HG02678 (cell line): ENCODE measurements around the gene WASF3.

Source experiments
- ATAC-seq: cut with Tn5 transposase; IDR thresholded peaks from one replicate; pipeline ENCODE4 v1.9.1; 2021; ENCODE audit warnings: mild to moderate bottlenecking, moderate library complexity; ENCODE audit not compliant: unreplicated experiment

Gene WASF3

DNA sequence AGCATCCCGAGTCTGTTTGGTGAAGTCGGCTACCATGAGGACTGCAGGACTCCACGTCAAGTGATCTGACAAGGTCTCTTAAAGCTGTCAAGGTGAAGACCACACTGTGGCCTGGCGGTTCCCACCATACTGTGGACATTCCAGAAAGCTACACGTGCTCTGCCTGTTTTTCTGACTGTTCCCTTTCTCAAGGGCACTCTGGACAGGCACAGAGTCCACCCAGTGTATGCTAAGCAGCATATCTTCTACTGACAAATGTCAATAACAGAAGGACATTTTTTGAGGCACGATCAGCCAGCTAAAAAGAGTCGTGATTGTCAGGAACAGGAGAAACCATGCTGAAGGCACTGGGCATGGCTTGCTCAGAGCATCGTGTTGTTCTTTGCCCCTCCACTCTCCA, 12.8 kb upstream of the WASF3 start:
- ATAC-seq = no peak

DNA sequence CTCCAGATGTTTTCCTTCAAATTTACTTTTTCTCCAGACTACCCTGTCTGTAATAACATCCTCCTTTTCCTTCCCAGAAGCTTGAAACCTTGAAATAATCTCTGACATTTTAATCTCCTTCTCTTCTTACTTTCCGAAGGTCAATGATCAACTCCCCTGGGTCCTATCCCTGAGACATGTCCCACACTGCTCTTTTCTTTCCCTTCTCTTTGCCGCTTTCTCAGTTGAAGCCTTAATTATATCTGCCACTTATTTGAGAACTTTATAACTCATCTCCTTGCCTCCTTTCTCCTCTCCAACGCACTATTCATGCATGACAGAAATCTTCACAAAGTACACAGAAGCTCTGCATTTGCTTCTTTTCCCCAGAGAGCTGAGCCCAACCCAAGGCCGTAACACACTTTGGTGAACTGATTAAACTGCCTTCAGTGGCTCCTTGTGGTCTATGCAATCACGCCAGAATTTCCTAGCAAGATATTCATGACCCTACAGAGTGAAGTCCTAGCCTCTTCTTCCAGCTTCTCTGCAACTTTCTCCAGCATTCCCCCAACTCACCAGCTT, 9.2 kb upstream of the WASF3 start:
- ATAC-seq = no peak

DNA sequence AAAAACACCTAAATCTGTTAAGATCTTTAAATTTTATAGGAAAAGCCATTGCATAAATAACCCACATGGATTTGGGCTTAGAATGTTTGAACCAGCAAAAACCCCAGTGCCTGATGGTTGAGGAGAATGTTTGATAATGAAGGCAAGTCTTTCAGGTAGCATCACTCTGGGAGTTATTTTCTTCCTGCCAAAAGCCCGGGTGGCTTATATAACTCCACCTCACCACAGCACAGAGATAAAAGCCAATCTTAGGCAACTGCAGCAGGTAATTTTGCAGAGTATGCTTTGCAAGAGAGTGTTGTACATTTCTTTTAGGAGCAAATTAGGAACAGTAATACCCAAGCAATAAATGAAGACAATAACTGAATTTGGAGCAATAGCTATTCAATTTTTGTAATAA, 7.8 kb upstream of the WASF3 start:
- no peak for ATAC-seq

DNA sequence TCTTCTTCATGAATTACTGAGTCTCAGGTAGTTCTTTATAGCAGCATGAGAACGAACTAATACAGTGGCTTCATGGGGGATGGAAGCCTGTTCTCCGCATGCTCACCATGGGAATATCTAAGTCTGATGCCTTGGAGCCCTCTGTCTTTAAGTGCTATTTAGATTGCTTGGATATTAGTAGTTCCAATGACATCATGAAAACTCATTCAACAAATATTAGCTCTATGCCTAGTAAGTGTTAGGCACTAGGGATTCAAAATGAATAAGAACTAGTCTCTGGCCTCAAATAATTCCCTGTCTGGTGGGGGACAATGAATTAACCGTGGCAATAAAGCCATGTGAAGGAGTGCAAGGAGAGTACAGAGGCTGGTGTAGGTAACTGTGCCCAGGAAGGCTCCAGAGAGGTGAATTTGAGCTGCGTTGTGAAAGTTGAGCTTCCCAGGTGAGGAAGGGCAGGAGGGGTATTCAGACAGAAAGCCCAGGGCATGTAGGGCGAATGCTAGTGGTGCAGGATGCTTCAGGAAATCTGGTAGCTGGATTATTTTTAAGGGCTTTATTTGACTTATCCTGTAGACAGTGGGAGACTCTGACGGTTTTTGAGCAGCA, 6.1 kb upstream of the WASF3 start:
- ATAC-seq = no peak

DNA sequence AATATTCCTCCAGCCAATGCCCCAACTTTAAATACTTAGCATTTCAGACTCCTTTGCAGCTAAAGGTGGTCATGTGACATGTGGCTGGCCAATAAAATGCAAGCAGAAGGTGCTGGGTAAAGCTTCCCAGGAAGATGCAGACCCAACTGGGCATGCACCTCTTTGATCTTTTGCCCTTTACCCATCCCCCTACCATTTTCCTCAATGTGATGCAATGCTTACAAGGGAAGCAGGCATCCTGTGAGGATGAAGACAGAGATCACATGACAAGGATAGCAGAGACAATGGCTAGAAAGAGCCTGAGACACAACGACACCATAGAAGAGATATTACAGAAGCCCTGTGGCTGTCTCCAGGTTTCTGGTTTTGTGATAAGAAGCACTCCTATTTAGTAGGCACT, 2.1 kb upstream of the WASF3 start:
- ATAC-seq = no peak

DNA sequence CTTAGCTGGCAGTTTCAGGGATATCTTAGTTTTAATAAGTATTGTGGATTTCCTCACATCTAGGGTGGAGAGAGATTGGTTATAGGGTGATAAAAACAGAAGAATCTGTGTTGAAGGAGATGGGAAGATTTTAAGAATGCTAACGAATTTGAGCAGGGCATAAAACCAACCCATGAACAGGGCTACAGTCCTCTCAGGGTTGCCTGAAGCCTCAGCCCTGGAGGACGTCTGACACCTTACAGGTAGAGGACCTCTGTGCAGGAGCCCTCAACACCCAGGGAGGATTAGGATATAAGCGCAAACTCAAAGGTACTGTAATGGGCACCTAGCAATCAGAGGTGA, 461 bp upstream of the WASF3 start:
- ATAC-seq = no peak

DNA sequence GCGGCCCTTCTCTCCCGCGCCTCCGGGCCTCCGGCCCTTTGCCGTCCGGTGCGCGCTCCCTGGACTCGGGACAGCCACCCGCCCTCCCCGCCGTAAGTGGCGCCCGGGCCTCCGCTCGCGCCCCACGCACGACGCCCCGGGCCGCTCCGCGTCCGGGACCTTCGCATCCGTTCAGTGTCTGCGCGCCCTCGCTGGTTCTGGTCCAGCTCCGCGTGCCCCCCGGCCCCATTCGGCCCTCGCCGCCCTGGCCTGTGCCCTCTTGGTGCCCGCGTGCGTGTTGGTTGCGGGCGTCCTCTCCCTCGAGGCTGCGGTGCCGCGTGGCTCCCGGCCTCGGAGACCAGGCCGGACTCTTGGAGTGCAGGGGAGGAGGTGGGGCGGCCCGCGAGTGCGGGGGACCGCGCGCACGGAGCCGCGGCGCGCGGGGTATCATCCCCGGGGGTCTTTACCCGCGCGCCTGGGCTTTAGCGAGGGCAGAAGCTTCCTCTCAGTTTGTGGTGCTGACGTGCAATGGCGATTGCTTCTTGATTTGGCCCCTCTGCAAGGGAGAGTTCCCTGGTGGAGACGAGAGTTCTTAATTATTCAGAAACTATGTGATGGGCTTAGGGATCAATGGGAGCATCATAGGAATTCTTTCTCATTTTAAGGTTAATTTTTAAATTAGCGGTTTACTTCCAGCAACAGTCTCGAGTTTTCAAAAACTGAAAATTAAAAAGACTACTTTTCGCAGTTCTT, 757 bp downstream of the WASF3 start:
- ATAC-seq = peak; percentile 8

DNA sequence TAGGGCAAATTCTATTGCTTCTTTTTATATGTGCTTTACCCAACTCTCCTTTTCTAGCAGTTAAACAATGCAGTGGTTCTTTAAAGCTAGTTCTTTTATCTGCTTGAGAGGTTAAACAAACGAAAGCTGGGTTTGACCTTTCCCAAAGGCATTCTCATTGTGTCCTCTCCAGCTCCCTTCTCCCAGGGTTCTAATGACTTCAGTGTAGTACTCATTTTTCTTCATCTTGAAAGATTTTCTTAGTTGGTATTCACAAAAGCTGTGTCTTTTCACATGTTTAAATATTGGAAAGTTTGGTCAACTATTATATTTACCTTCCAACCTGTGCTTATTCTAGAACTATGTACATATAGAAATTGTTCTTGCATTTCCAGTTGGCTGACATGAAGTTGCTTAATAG, 1.5 kb downstream of the WASF3 start:
- no peak for ATAC-seq

DNA sequence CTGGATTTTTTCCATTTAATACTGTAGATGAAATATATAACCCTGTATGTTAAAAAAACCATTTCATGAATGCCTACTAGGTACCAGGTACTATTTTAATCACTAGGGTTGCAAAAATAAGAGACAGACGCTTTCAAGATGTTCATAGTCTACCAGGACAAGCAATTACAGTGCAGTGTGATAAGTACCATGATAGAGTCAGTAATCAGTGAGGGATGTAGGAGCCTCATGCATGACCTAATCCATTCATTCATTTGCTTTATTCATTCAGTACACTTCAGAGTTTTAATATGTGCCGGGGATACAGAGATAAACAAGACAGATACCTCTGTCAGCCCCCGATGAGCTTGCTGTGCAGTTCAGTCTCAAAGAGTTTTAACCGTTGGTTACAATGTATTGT, 3.0 kb downstream of the WASF3 start:
- no peak for ATAC-seq

DNA sequence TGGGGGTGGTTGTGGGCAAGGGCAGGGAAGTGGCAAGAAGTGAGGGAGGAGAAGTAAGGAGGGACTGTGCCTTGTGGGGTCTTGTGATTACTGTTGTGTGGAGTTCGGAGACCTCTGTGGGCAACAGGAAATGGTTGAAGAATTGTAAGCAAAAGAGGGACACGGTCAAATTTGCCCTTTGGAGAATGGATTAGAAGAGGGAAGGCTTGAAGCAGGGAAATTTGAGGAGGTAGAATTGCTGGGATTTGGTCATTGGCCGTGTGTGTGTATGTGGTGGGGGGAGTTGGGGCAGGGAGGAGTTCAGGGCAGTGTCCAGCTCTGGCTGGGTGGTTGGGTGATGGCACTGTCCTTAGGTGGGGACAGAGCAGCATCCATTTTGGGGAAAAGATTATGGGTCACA, 3.6 kb downstream of the WASF3 start:
- no peak for ATAC-seq

DNA sequence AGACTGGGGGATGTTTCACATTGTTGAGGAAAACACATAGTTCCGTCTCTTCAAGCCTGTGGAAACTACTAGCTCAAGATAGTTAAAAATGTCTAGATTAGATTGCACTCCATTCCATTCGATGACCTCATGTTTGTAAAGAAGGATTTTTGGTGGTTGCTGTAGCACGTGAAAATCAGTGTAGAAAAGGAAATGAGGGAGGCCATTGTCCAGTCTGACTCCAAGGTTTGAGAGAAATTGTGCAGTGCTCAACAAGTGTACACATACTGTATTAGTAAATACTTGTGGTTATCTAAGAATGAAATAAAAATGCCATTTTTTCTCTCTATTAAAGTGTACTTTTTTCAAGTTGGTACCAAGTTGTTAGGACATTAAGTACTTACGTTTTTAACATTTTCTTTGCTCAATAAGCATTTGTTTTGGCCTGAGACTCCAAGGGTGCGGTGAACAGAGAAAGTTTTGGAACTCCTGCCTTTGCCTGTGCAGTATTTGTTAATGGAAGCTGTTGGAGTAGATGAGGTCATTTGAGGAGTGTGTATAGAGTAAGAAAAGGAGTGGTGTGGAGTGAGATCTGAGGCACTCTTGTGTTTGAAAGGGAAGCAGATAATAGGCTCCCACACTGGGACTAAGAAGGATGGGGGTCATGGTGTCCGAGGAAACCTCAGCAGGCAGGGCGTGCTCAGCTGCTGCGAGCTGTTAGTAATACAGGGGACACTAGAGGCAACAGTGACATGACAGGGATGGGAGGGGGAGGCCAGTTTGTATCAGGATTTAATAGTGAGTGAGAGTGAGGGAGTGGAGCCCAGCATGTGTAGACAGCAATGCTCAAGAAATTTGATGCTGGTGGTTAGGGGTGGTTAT, 4.4 kb downstream of the WASF3 start:
- ATAC-seq = no peak

DNA sequence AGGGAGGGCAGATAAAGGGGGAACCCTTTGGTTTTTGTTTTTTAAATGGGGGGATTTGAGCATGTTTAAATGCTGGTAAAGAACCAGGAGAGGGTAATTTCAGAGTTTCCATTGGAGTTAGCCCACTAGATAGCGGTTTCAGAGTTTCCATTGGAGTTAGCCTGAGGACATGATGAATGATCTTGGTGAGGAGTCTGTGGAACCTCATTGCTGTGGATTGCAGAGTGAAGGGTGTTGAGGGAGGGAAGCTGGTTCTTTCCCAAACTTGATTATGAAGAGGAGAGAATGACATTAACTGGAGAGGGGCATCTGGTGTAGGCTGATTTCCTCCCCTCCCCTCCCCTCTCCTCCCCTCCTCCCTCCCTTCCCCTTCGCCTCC, 5.0 kb downstream of the WASF3 start:
- ATAC-seq = no peak

DNA sequence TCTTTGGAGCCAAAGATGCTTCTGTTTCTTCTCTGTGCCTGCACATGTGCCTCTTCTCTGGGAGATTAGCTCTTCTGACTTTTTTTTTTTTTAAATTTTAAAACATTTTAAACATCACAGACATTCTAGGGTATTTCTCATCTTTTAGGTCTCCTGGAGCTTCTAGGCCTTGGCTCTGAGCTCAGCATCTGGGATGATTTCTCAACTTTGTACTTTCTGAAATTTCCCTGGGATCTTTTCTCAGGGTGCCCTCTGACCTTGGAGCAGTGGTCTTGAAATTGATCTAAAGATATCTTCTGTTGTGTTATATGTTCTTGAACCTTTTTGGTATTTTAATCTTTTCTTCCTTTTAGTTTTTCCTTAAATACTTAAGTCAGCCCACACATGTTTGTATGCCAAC, 6.2 kb downstream of the WASF3 start:
- no peak for ATAC-seq

DNA sequence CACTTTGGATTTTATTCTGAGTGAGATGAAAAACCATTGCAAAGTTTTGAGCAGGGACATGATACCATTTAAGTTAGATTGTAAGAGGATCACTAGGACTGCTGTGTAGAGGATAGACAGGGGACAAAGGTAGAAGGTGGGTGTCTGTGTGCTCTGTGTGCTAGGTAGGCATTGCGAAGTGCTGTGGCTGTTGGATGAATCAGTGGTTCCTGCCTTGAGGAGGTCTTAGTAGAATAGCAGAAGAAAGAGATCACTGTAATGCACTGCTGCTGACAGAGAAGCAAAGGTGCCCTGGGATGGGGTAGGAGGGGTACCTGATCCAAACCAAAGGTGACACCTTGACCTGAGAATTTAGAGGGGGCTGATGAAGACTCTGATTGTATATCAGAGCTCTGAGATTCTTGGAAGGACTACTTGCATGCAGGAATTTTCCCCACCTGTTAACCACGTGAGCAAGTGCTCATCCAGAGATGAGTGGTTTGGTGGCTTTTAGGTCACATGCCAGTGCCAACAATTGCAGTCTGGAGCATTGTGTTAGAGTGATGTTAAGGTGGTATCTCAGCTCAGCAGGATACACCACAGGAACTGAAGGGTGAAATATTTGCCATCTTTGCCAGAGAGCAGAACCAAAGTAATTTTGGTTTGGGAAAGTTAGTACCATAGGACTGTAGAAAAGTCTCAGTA, 10.8 kb downstream of the WASF3 start:
- no peak for ATAC-seq

DNA sequence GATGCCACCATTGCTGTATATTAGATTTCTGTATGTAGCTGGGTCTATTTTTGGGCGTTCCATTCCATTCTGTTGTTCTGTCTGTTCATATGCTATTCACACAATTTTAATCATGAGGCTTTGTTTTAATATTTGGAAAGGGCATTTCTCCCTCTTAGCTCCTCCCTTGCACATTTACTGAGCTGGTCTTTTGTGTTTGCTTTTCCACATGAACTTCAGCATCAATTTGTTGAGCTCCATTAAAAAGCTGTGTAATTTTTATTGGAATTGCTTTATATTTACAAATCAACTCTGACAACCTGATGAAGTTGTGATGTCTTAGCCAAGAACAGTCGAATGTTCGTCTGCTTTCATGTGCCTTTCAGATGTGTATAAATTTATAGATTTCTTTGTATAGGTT, 14.0 kb downstream of the WASF3 start:
- no peak for ATAC-seq

DNA sequence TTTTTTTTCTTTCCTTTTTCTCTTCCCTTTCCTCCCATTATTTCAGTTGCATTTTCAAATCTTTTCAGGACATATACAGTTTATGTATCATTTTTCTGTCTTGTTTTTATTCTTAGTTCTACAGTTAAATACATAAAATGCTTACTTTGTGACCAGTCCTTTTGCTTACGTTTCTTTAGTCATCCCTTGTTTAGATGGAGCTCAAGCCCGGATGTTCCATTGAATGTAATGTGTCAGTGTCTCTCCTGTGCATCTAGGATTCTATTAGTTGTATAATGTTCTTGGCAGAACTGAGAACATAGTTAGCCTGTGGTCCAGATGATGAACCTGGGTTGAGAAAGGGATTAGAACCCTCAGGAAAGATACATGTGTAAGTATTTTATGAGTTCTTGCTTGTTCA, 17.8 kb downstream of the WASF3 start:
- ATAC-seq = no peak

DNA sequence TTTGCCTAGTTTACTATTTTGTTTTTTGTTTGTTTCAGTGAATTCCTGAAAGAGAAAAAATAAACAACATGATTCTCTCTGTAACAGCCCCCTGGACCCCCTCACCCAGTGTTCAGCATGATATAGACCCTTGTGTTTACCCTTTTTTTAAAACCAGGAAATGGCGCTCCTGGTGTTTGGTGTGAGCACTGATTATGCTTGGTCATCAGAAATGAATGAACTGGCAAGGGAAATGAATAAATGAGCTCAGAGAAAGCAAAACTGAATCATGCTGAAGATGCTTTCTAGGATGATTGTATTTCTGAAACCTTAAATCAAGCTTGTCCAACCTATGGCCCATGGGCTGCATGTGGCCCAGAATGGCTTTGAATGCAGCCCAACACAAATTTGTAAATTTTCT, 22.1 kb downstream of the WASF3 start:
- no peak for ATAC-seq

DNA sequence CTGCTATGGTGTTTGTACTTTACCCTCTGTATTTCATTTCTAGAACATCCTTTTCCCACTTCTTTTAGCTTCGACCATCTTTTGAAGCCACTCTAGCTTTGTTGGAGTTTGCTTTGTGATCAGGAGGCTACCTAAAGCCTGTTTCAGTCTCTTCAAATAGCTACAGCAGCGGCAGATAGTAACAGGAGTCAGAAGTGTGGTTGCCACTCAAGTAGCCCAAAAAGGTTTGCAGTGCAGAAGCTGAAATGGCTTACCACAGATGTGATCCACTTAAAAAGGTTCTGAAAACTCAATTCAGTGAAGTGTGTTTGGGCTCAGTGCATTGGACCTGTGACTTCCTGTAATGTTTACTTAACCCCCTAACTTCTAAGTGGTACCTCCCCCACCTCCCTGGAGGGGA, 26.2 kb downstream of the WASF3 start:
- ATAC-seq = no peak

DNA sequence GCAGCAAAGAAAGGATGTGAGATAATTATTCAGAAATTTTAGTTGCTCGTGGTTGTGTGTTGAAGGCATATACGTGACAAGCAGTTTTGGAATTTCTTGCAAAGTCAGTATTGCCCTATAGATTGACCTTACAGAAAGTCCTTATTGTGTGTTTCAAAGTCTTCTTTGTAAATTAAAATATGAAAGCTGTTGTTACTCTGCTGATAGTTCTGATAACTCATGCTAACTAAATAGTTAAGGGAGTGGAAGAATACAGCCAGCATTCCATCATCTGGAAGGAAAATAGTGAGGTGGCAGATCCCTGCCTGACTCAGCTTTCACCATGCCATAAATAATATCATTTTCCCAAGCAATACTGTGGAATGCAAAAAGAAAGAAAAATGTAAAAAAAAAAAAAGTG, 27.2 kb downstream of the WASF3 start:
- no peak for ATAC-seq

DNA sequence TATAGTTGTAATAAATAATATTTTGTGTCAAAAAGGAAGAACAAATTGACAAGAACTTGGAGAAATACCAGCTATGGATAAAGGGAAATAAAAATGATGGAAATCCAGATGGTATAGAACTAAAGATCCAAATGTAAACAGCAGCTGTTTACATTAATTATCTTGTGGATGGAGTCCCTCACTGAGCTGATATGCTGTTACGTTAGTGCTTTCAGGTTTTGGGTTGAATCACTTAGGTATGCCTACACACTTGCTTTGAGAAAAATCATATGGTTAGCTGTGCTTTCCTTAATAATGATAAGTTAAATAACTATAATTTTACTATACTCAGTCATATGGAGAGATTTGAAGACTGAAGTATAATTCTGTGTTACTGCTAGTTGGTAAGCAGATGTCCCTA, 27.7 kb downstream of the WASF3 start:
- ATAC-seq = no peak

DNA sequence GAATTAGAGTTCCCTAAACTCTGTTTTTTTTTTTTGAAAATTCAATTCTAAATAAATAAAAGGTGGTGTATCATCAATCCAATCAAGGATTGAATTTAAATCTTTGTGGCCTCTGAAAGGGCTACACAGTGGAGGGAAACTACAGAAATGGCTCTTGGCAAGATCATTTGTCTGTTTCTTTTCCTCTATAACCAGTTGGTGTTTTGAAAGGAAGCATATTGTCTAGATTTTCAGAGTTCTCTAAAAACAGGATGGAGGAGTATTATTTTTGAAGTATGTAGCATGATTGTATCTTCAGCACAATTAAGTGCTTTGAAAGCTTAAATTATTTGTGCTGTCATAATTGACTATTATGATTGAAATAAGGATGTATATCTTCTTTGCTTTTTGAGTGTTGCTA, 29.8 kb downstream of the WASF3 start:
- no peak for ATAC-seq
